Caco-2 (cell line): ENCODE data around the gene C1QTNF8. TPM values are rescaled to one million over a fixed set of nuclear protein-coding genes. Genes with fewer than 3 reads are reported as not detected.

Experiments used
- BruUV-seq: library from RNA; stranded (reverse); fragments of 400-500 nt; replicated peaks from 2 replicates; lab custom pipeline; 2021; lab: Mats Ljungman, UMichigan
- CTCF ChIA-PET: fragments of 300-600 bp; sonication (Branson Sonifier 250); formaldehyde crosslinking; loops from one replicate; lab custom pipeline; 2022; ENCODE audit warnings: antibody characterized with exemption; lab: Charles Lee
- POLR2A ChIA-PET: fragments of 300-600 bp; sonication (Branson Sonifier 250); formaldehyde crosslinking; loops from one replicate; lab custom pipeline; 2022; ENCODE audit warnings: antibody characterized with exemption; lab: Charles Lee
- DNase-seq, 2 experiments: peaks; one replicate each; pipeline versions ENCODE4 v3.0.0 to v3.0.0-alpha.2; 2020 to 2022
- H3K27me3 ChIP-seq: replicated peaks from 2 replicates; pipeline ENCODE4 v1.6.0; 2011; ENCODE audit warnings: low read length; ENCODE audit not compliant: control insufficient read depth, insufficient read depth
- H3K36me3 ChIP-seq: 2 replicates; pipeline ENCODE4 v1.5.1; 2011; ENCODE audit warnings: low read length; ENCODE audit not compliant: control insufficient read depth, insufficient read depth
- H3K4me1 ChIP-seq: fragments of 250-450 bp; sonication (Bioruptor Pico); 2 replicates; pipeline ENCODE4 v1.5.1; 2020; ENCODE audit warnings: mild to moderate bottlenecking
- H3K4me3 ChIP-seq: 2 replicates; pipeline ENCODE4 v1.5.1; 2011; ENCODE audit warnings: low read depth, mild to moderate bottlenecking, control low read depth, low read length
- H3K9me3 ChIP-seq: fragments of 250-450 bp; sonication (Bioruptor Pico); 2 replicates; pipeline ENCODE4 v1.5.1; 2020; ENCODE audit warnings: mild to moderate bottlenecking, moderate library complexity
- H3K27ac Mint-ChIP-seq: one replicate; pipeline ENCODE4 v1.8.0; 2022; ENCODE audit warnings: mixed read lengths; ENCODE audit not compliant: unreplicated experiment
- H3K27me3 Mint-ChIP-seq: one replicate; pipeline ENCODE4 v1.8.0; 2022; ENCODE audit warnings: mixed read lengths; ENCODE audit not compliant: insufficient read depth, unreplicated experiment
- H3K36me3 Mint-ChIP-seq: one replicate; pipeline ENCODE4 v1.8.0; 2022; ENCODE audit warnings: mild to moderate bottlenecking, mixed read lengths; ENCODE audit not compliant: insufficient read depth, unreplicated experiment
- H3K4me1 Mint-ChIP-seq: one replicate; pipeline ENCODE4 v1.8.0; 2022; ENCODE audit warnings: low read depth, mixed read lengths; ENCODE audit not compliant: unreplicated experiment
- H3K4me3 Mint-ChIP-seq: one replicate; pipeline ENCODE4 v1.8.0; 2022; ENCODE audit warnings: mild to moderate bottlenecking, moderate library complexity, mixed read lengths; ENCODE audit not compliant: unreplicated experiment
- H3K9me3 Mint-ChIP-seq: one replicate; pipeline ENCODE4 v1.8.0; 2022; ENCODE audit warnings: mixed read lengths; ENCODE audit not compliant: unreplicated experiment
- CTCF ChIP-seq, 2 experiments: fragments of 200-600 bp in 1 of 2; IDR thresholded peaks; 1 replicate in 1 of 2; 2 replicates in 1 of 2; pipeline versions ENCODE4 v1.5.1 to v1.8.0; 2011 to 2022; ENCODE audit warnings: antibody characterized with exemption in 1 of 2, control low read depth in 1 of 2, inconsistent platforms in 1 of 2, low read depth in 1 of 2, low read length in 1 of 2, mild to moderate bottlenecking in 1 of 2, moderate library complexity in 1 of 2; ENCODE audit not compliant: insufficient read depth in 1 of 2, severe bottlenecking in 1 of 2, unreplicated experiment in 1 of 2
- intact Hi-C: fragments of 100-400 bp; cut with micrococcal nuclease; formaldehyde crosslinking; loops from one replicate; pipeline ENCODE4 v1.10.0; 2022; ENCODE audit not compliant: unreplicated experiment
- total RNA-seq: library from RNA; stranded (reverse); gene quantifications from 2 replicates; pipeline ENCODE4 v1.2.3, GENCODE V29; 2022

Gene C1QTNF8
- total RNA-seq, 1 experiment from 2014 or later = not detected

GRCh38 chr16:1119766-1120576, 23.9 kb upstream of the C1QTNF8 start:
- BruUV-seq = no TSS peak
- H3K4me3 Mint-ChIP-seq = no peak overlapping the region
- H3K36me3 Mint-ChIP-seq = no peaks in the 10 kb centered on the region
- ChIA-PET POLR2A (no interaction called here), CTCF (no interaction called here)
- no peaks in the 10 kb centered on the region for H3K9me3 ChIP-seq
- H3K9me3 Mint-ChIP-seq = no peaks in the 10 kb centered on the region
- H3K4me1 ChIP-seq = no peaks in the 10 kb centered on the region
- no peak overlapping the region for H3K27ac Mint-ChIP-seq
- H3K27me3 Mint-ChIP-seq = no peaks in the 10 kb centered on the region
- no peaks in the 10 kb centered on the region for H3K36me3 ChIP-seq
- no peaks in the 10 kb centered on the region for H3K4me1 Mint-ChIP-seq
- H3K27me3 ChIP-seq = no peaks in the 10 kb centered on the region
- no peak overlapping the region for H3K4me3 ChIP-seq
- no peak for TF ChIP-seq CTCF (IDR thresholded peaks at IDR 0.05; ENCODE audit: insufficient read depth in 1 of 2, low read depth in 1 of 2, low read length in 1 of 2, severe bottlenecking in 1 of 2, unreplicated experiment in 1 of 2)
- no peak for DNase-seq
- intact Hi-C loops = no loop called here

- Mint-ChIP-seq H3K4me3 (no peak overlapping the region), H3K9me3 (no peaks in the 10 kb centered on the region), H3K27me3 (no peaks in the 10 kb centered on the region), H3K4me1 (no peaks in the 10 kb centered on the region), H3K27ac (no peak overlapping the region), H3K36me3 (no peaks in the 10 kb centered on the region)
- no peak for DNase-seq
- no peak overlapping the region for H3K4me3 ChIP-seq
- CTCF ChIA-PET = no interaction called here
- H3K27me3 ChIP-seq = no peaks in the 10 kb centered on the region
- H3K36me3 ChIP-seq = no peaks in the 10 kb centered on the region
- H3K9me3 ChIP-seq = no peaks in the 10 kb centered on the region
- intact Hi-C loops = no loop called here
- no peaks in the 10 kb centered on the region for H3K4me1 ChIP-seq
- no peak for TF ChIP-seq CTCF (IDR thresholded peaks at IDR 0.05; ENCODE audit: insufficient read depth in 1 of 2, low read depth in 1 of 2, low read length in 1 of 2, severe bottlenecking in 1 of 2, unreplicated experiment in 1 of 2)
- no TSS peak for BruUV-seq
- POLR2A ChIA-PET = no interaction called here
Observed at GRCh38 chr16:1119129-1119528, 23.1 kb upstream of the C1QTNF8 start.

GRCh38 chr16:1117926-1118325, 21.9 kb upstream of the C1QTNF8 start:
- Mint-ChIP-seq H3K4me3 (no peak overlapping the region), H3K27ac (no peak overlapping the region), H3K9me3 (no peaks in the 10 kb centered on the region), H3K4me1 (no peaks in the 10 kb centered on the region), H3K27me3 (no peaks in the 10 kb centered on the region), H3K36me3 (no peaks in the 10 kb centered on the region)
- Histone ChIP-seq H3K4me1 (no peaks in the 10 kb centered on the region), H3K9me3 (no peaks in the 10 kb centered on the region), H3K4me3 (no peak overlapping the region), H3K36me3 (no peaks in the 10 kb centered on the region), H3K27me3 (no peaks in the 10 kb centered on the region)
- intact Hi-C loops = no loop called here
- ChIA-PET POLR2A (no interaction called here), CTCF (no interaction called here)
- no peak for DNase-seq
- no TSS peak for BruUV-seq
- TF ChIP-seq CTCF (IDR thresholded peaks at IDR 0.05; ENCODE audit: insufficient read depth in 1 of 2, low read depth in 1 of 2, low read length in 1 of 2, severe bottlenecking in 1 of 2, unreplicated experiment in 1 of 2) = no peak
